BJ (cell line): ENCODE measurements around the gene RANBP2. TPM values are rescaled to one million over a fixed set of nuclear protein-coding genes. Genes with fewer than 3 reads are reported as not detected.

Experiments
- CTCF ChIA-PET: fragments of 350-600 bp; formaldehyde crosslinking; extraction: SDS; loops from one replicate; lab custom pipeline; 2021; ENCODE audit warnings: antibody characterized with exemption, inconsistent platforms; lab: Yijun Ruan, JAX
- POLR2A ChIA-PET: fragments of 300-600 bp; sonication (Branson Sonifier 250); formaldehyde crosslinking; extraction: SDS; loops from one replicate; lab custom pipeline; 2021; ENCODE audit warnings: antibody characterized with exemption; lab: Charles Lee
- DNase-seq: peaks from one replicate; pipeline ENCODE4 v3.0.0-alpha.2; 2011; ENCODE audit warnings: low read depth
- H3K27me3 ChIP-seq: 2 replicates; pipeline ENCODE4 v1.6.0; 2011; ENCODE audit warnings: low read length; ENCODE audit not compliant: control insufficient read depth, insufficient read depth
- H3K36me3 ChIP-seq: 2 replicates; pipeline ENCODE4 v1.5.1; 2011; ENCODE audit warnings: low read length; ENCODE audit not compliant: control insufficient read depth, insufficient read depth
- H3K4me3 ChIP-seq: 2 replicates; pipeline ENCODE4 v1.5.1; 2011; ENCODE audit warnings: low read depth, mild to moderate bottlenecking, control low read depth, low read length
- polyA plus RNA-seq: library from polyadenylated mRNA; depleted of rRNA; stranded (reverse); fragments of >200 nt; gene quantifications from 2 replicates; pipeline ENCODE4 v1.2.3, GENCODE V29; 2011; rRNA removed
- small RNA-seq: library from RNA; depleted of rRNA; stranded (forward); fragments of <200 nt; gene quantifications from one replicate; pipeline ENCODE3, GENCODE V24; 2012; ENCODE audit warnings: low replicate concordance, low read depth; ENCODE audit not compliant: insufficient read length
- TF ChIP-seq, protein P1 (sequence below): IDR thresholded peaks from 2 replicates; pipeline ENCODE4 v1.5.1; 2011; ENCODE audit warnings: low read depth, mild to moderate bottlenecking, control low read depth, inconsistent platforms, low read length, moderate library complexity; ENCODE audit not compliant: insufficient read depth

The RANBP2 gene
- polyA plus RNA-seq, 1 experiment: 5.9 TPM

DNA sequence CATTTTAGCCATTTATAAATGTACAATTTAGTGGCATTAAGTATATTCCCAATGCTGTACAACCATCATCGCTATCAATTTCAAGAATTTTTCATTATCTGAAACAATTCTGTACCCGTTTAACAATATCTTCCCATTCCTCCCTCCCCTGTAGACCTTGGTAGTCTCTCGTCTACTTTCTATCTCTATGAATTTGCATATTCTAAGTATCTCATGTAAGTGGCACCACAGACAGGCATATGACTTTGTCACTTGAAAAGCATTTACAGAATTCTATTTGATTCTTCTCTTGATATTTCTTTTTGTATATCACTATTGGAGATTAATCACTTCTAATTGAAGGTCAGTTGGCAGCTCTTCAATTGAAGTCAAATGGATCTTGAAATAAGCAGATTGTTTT lies 115.3 kb downstream of the RANBP2 start:
- Histone ChIP-seq H3K4me3 (no peak overlapping the region), H3K36me3 (no peaks in the 10 kb centered on the region), H3K27me3 (no peaks in the 10 kb centered on the region)
- DNase-seq: no peak
- CTCF ChIA-PET: no interaction called here
- POLR2A ChIA-PET: no interaction called here
- TF ChIP-seq, protein P1, sequence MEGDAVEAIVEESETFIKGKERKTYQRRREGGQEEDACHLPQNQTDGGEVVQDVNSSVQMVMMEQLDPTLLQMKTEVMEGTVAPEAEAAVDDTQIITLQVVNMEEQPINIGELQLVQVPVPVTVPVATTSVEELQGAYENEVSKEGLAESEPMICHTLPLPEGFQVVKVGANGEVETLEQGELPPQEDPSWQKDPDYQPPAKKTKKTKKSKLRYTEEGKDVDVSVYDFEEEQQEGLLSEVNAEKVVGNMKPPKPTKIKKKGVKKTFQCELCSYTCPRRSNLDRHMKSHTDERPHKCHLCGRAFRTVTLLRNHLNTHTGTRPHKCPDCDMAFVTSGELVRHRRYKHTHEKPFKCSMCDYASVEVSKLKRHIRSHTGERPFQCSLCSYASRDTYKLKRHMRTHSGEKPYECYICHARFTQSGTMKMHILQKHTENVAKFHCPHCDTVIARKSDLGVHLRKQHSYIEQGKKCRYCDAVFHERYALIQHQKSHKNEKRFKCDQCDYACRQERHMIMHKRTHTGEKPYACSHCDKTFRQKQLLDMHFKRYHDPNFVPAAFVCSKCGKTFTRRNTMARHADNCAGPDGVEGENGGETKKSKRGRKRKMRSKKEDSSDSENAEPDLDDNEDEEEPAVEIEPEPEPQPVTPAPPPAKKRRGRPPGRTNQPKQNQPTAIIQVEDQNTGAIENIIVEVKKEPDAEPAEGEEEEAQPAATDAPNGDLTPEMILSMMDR: no peak

GRCh38 chr2:108835040-108835439 lies 115.8 kb downstream of the RANBP2 start:
- POLR2A ChIA-PET: no interaction called here
- CTCF ChIA-PET: no interaction called here
- TF ChIP-seq, protein P1: no peak

More at GRCh38 chr2:108835040-108835439, 115.8 kb downstream of the RANBP2 start:
- Histone ChIP-seq H3K4me3 (no peak overlapping the region), H3K27me3 (no peaks in the 10 kb centered on the region), H3K36me3 (no peaks in the 10 kb centered on the region)
- DNase-seq: no peak

Small RNA genes within 50 kb of the gene (small RNA-seq; reads per million reads assigned to genes)
- gene AC010095.1: not detected

Other genes with a start within 250 kb of the RANBP2 start
- gene LIMS1, start 185.0 kb upstream of the RANBP2 start, polyA plus RNA-seq: 82.8 and 103 TPM in 2 replicates
- 0.52 and 1.1 TPM in 2 replicates for gene CCDC138, start 67.3 kb downstream of the RANBP2 start, polyA plus RNA-seq